ENCODE measurements around the gene SLC22A31.

DNA sequence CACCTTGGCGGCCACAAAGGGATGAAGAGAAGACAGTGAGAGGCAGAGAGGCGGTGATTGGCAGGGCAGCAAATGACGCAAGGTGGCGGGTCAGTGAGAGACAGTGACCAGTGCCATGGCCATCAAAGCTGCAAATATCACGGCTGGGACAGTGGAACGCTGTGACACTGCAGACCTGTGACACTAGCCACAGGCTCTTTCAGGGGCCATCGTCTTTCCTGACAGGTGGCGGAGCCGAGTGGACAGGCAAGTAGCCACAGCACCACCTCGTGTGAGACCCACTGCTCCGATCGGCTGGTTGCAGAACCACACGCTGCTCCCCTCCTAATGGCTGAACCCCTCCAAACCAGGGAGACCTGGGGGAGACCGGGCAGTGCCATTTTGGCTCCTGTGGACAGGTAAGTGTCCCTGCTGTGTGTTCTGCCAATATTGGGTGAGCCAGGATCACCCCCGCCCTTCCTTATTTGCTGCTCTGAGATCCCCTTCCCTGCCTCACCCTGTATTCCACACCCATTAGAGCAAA is 9.2 kb upstream of the SLC22A31 start:
- TF ChIP-seq GATA2 (IDR thresholded peaks at IDR 0.05; ENCODE audit: low read depth, low read length): no peak
- TF ChIP-seq GATA3 (IDR thresholded peaks at IDR 0.05; ENCODE audit: low read depth, low read length): no peak

Measured in SH-SY5Y (cell line).